Measurements from ENCODE around the gene ID2. TPM values are rescaled to one million over a fixed set of nuclear protein-coding genes. Genes with fewer than 3 reads are reported as not detected.

Gene ID2
- total and polyA plus RNA-seq, 2 of the 13 experiments (the other 11 are each of a cell fraction or from before 2014, with no cell fraction given), result 214 to 719 TPM

GRCh38 chr2:8681786-8682692 is at the start of gene ID2 (continued):
- TF ChIP-seq ZUFSP (CRISPR knock-in tag; IDR thresholded peaks at IDR 0.05; ENCODE audit: borderline replicate concordance) (no peak), ZNF737 (CRISPR knock-in tag; IDR thresholded peaks at IDR 0.05; ENCODE audit: borderline replicate concordance) (peak; percentile 93; the same call in 1 of the 2 replicates), ZNF562 (CRISPR knock-in tag; IDR thresholded peaks at IDR 0.05; ENCODE audit: borderline replicate concordance) (no peak; the same call in 1 of the 2 replicates), ZBTB4 (CRISPR knock-in tag; IDR thresholded peaks at IDR 0.05; ENCODE audit: borderline replicate concordance) (no peak; the same call in 1 of the 2 replicates), ZNF251 (CRISPR knock-in tag; IDR thresholded peaks at IDR 0.05) (no peak), REXO4 (CRISPR knock-in tag; IDR thresholded peaks at IDR 0.05; ENCODE audit: borderline replicate concordance) (no peak), ZBTB34 (CRISPR knock-in tag; IDR thresholded peaks at IDR 0.05) (no peak), TFDP1 (CRISPR knock-in tag; IDR thresholded peaks at IDR 0.05; ENCODE audit: borderline replicate concordance) (peak; percentile 40; the same call in 1 of the 2 replicates), ZNF780A (CRISPR knock-in tag; IDR thresholded peaks at IDR 0.05) (peak; percentile 89), ELF3 (CRISPR knock-in tag; IDR thresholded peaks at IDR 0.05) (peak; percentile 77), NFIC (IDR thresholded peaks at IDR 0.05; ENCODE audit: low read length) (peak; percentile 60; the same call in 1 of the 2 replicates), IRF2 (CRISPR knock-in tag; IDR thresholded peaks at IDR 0.05) (peak; percentile 91; the same call in 1 of the 2 replicates), SALL1 (CRISPR knock-in tag; IDR thresholded peaks at IDR 0.05) (peak; percentile 97), ZNF362 (CRISPR knock-in tag; IDR thresholded peaks at IDR 0.05; ENCODE audit: borderline replicate concordance) (peak; percentile 74; the same call in 1 of the 2 replicates), SNRNP70 (IDR thresholded peaks at IDR 0.05; ENCODE audit: low read depth, low read length) (no peak), ZNF556 (CRISPR knock-in tag; IDR thresholded peaks at IDR 0.05; ENCODE audit: borderline replicate concordance) (peak; percentile 54; the same call in 1 of the 2 replicates), BHLHE40 (IDR thresholded peaks at IDR 0.05; ENCODE audit: low read length) (peak; percentile 93), NCOA5 (CRISPR knock-in tag; IDR thresholded peaks at IDR 0.05) (peak; percentile 64; the same call in 1 of the 2 replicates), PRMT3 (CRISPR knock-in tag; IDR thresholded peaks at IDR 0.05; ENCODE audit: borderline replicate concordance, low read depth) (peak; percentile 56; the same call in 1 of the 2 replicates)

Measured in HepG2 (cell line).